Stimulated activated CD8-positive, alpha-beta memory T cell treated with anti-CD3 and anti-CD28 coated beads, Interleukin-4, amount 100 ng/mL, for 24 hours (primary cell): Measurements from ENCODE around the gene PRDM5.
"Not testable (repeated sequence)": the region's sequence is repeated elsewhere in the genome, so short reads cannot be mapped to it uniquely, and the experiment has no call there.

Source experiments
- DNase-seq: peaks from one replicate; pipeline ENCODE4 v3.0.0-alpha.2; 2020; ENCODE audit warnings: low read depth

Gene PRDM5

DNA sequence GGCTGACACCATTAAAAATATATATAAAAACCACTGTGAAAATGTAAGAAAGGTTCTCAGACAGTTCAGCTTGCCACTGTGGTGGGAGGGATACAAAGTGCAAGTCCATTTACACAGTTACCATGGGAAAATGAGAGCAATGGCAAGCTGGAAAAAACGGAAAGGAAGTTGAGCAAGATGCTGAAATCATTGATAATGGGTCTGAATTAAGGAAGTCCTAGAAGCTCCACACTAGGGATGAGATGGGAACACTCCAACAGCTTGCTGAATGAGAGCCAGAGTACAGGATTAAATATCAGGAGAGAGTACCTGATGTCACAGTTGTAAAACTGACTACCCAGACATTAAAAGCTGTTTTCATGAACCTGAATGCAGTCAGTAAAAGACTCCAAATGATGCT is 218.6 kb downstream of the PRDM5 start:
- no peak for DNase-seq

DNA sequence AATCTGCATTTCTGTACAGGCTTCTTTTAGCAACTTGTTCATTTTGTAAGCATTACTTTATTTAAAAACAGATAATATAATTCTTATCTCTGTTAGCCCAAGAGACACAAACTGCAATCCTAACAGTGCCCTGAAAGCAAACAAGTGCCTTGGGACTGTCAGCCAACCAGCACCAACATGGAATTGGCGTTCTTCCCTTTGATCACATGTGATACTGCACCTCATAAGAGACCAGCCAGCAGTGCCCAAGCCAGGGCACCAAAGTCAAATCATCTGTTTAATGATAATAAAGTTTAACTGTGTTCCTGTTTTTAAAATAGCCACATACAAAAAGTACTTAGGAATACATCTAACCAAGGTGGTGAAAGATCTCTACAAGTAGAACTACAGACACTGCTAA is 223.2 kb downstream of the PRDM5 start:
- DNase-seq, result no peak

DNA sequence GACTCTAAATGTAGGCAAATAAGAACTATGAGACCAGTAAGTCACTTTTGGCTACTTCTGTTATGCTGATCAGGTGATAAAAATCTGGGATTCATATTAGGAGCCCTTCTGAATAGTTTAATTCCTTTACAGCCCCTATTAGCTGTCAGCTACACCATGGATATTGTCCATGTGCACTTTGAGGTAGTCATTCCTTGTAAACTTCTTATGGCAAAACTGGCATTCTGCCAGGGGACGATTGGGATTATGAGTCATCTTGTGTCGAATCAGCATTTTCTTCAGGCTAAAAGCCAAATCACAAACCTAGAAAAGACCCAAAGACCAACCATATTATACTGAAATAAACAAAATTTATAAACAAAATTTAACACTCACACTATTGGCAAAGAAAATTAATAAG is 227.6 kb downstream of the PRDM5 start:
- no peak for DNase-seq

DNA sequence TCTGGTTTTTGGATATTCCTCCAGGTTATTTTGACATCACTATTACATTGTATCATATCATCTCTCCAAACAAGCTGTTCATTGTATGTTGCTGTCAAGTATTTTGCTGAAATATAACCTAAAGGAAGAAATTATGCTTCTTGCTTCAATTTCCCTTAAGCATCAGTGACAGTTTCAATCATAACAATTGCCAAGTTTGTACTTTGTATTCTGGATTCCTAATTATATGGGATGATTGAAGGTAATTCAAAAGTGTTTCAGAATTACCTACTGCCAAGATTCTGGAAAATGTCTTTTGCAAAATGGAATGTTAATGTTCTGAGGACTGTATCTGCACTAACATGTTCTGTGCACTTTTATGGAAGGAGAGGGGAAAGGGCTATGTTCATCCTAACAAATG is 228.7 kb downstream of the PRDM5 start:
- no peak for DNase-seq

DNA sequence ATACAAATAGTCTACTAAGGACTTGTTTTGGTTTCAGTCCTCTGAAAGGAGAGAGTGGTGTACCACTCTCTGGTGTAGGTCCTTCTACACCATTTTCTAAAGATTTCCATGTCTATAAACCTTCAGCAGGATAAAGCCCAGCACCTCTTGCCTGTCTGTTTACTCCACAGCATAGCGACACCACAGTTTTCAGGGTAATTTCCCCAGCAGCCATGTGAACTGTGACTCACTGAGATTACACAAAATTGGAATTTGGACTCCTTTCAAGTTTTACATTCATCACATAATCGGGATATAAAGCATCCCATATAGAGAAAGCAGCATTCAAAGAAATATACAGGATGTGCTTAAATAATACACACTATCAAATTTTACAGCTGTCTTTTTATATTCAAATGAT is 229.6 kb downstream of the PRDM5 start:
- DNase-seq, result no peak

GRCh38 chr4:120691536-120691935 is 231.0 kb downstream of the PRDM5 start:
- no peak for DNase-seq

DNA sequence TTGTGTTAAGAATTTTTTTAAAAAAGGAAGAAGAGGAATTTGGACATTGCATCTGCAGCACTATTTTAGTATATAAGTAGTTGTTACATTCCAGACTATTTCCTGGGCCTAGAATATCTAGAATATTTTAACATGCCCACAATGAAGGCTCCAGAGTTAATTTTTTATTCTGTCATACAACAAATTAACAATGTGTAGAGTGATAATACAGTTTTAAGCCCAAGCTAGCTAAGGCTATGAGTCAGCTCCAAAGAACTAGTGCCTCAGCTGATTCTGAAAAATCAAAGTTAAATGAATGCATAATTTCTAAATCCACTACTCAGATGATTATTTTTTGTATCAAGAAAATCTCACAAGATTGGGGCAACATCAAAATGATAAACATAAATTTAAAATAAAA is 231.4 kb downstream of the PRDM5 start:
- no peak for DNase-seq

DNA sequence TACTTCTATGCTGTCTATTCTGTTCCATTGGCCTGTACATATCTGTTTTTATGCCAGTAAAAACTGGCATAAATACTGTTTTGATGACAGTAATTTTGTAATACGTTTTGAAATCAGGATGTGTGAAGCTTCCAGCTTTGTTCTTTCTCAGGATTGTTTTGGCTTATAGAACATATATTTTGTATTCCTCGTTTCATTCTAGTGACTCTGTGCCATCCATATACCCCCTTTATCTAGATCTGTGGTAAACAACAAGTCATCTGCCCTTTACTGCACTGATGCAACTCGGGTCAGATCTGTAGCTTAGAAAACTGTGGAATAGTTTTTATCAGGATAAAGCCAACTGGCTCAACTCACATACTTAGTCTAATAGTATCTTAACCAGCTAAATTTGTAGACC is 233.7 kb downstream of the PRDM5 start:
- no peak for DNase-seq

GRCh38 chr4:120685756-120686278 is 236.7 kb downstream of the PRDM5 start:
- no peak for DNase-seq

DNA sequence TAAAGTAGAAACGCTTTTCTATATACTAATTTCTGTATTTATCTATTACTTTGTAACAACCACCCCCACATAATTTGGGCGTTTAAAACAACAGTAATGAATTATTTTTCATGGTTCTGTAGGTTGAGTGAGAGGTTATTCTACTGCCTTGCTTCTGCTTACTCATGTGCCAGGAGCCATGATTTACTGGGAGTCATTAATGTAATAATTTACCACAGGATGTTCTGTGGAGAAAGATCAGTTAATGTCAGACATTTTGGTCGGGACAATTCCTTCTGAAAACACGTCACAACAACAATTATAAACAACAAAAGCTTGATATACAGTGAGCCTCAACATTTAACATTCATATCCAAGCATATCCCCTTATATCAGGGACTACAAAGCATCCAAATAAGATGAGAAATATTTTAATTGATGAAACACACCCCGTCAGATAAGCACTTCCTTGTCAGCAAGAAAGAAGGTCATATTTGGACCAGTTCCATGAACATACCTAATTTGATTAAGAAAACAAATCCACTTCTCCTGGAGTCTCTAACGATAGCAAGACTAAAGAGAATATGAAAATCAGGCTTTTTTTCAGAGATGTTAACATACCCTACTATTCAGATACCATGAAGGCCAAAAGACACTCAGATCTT is 238.5 kb downstream of the PRDM5 start:
- no peak for DNase-seq

DNA sequence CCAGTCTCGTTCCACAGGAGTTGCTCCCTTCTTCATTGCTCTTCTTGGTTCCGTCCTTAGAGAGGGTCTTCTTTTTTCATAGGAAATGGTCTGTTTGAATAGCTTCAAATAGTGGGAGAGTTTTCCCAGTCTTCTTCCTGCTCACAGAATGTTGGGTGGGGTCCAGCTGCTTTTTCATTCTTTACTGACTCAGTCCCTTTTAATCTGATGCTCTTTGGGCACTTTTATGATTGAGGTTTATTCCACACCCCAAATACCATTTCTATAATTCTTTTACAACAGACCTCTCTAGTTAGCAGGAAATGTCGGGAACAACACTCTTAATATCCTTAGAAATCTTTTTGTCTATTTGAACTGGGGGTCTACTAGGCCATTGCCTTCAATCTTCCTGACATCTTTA is 239.5 kb downstream of the PRDM5 start:
- no peak for DNase-seq

- DNase-seq, result no peak
Observed at GRCh38 chr4:120680647-120681228, 241.8 kb downstream of the PRDM5 start.

GRCh38 chr4:120673696-120674095 is 248.8 kb downstream of the PRDM5 start:
- DNase-seq, result no peak

GRCh38 chr4:120672558-120673147 is 249.9 kb downstream of the PRDM5 start:
- DNase-seq, result no peak

- DNase-seq, result no peak
Observed at GRCh38 chr4:120672076-120672475, 250.4 kb downstream of the PRDM5 start.

- DNase-seq, result no peak
Observed at GRCh38 chr4:120671538-120671937, 251.0 kb downstream of the PRDM5 start.

- no peak for DNase-seq
Observed at GRCh38 chr4:120667102-120667501, 255.4 kb downstream of the PRDM5 start.

DNA sequence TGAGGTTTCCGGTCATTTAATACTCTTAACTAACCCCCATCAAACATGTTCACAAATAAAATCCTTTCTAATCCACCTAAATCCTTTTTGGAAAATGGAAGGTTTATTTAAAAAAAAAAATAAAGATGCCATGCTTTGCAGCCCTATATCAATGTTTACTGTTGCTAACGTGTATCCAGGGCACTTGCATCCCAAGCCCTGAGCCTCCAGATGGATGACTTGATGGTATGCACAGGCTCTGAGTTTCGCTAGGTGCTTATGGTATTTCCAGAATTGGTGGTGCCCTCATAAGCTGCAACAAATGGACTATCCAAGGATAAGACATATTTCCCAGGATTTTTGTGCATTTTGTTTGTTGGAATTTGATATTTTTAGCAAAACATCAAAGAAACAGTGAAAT is 257.7 kb downstream of the PRDM5 start:
- DNase-seq, result no peak

DNA sequence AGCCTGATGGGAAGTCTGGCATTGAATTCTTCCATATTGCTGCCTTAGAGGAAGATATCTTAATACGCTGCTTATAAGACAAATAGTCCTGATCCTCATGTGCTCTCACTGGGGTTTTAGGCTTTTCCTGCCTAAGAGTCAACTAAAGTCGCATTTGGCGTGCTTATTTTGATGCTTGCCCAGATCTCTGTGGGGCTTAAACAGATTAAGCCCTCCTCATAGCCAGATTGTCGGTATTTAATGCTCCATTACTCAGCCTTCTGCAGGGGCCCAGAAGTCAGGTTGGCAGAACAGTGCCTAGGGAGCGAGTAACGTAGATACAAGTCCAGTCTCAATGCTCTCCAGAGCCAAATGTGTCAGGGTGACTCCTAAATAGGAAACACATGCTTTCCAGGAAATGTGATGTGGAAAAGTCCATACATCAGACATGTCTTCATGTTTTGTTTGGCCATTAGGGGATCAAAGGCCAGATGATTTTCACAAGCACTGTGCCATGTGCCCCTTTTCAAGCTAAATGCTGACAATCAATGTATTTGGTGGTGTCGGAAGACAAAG is 262.8 kb downstream of the PRDM5 start:
- DNase-seq, result no peak

GRCh38 chr4:120658772-120659171 is 263.8 kb downstream of the PRDM5 start:
- DNase-seq, result no peak

DNA sequence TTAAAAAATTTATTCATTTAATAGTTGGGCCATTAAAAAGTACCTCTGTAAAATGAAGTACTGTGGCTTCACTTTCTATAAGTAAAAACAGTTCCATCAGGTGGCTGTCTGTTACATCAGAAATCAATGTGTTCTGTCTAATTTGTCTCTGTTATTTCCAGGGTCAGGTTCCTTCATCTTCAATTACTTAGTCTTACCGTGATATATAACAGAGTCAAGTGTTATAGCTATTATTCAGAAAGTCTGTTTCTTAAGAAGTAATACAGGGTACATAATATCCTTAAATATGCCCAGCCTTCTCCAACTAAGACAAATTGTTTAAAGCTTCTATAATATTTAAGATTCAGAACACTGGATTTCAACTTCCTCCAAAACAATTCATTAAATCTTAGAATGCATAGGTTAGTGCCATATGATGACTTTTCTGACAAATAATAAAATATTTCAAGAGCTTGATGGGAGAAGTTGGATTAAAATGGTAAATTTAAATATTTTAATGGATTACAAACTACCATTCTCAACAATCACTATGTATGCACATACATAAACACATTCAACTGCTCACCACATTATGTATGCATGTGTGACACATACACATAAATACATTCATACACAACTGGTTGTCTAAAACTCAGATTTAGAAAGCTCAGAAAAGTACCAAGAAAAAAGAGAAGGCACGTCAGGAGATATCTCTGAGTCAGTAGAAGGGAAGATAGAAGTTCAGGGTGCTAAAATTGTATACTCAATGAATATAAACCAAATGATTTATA is 268.5 kb downstream of the PRDM5 start:
- no peak for DNase-seq

GRCh38 chr4:120648336-120648735 is 274.2 kb downstream of the PRDM5 start:
- DNase-seq, result not testable (repeated sequence)
